ENCODE data around the gene RNASE4. TPM values are rescaled to one million over a fixed set of nuclear protein-coding genes. Genes with fewer than 3 reads are reported as not detected.

Gene RNASE4
- total RNA-seq, 1 experiment from 2014 or later, result not detected

DNA sequence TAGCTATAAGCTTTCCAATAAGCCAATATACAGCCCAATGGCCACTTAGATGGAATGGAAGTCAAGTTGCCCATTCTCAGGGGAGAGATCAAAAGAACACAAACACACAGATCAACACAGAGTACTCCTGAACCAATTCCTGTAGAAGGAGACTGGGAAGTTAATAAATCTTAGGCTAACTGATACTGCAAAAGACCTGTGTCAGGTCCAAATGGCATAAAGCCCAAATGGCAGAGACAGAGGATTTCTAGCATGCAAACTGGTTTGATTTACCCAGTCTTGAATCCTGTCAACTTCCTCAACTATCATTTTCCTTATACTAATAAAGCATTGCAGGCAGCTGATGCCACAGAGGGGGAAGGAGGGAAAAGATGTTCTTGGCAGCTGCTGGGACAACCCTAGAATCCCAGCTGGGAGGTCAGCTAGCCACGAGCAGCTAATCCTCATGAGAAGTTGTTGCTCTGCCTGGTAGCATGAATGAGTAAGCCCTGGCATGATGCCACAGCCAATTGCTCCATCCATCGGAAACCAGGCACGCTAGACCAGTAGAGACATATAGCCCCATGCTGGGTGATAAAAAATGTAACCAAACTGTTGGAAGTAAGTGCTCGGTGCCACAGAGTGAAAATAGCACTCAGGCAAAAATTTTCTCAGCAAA, 30.4 kb downstream of the RNASE4 start:
- no peak overlapping the region for H3K4ac ChIP-seq (ENCODE audit: low read depth, low read length)
- H3K9me3 ChIP-seq (ENCODE audit: control insufficient read depth, low read depth, low read length), result no peaks in the 10 kb centered on the region
- H4K5ac ChIP-seq (ENCODE audit: insufficient read length, low read depth, low read length), result no peak overlapping the region
- H3K56ac ChIP-seq (ENCODE audit: insufficient read length, low read depth, low read length), result no peak overlapping the region
- H3K18ac ChIP-seq (ENCODE audit: insufficient read length, low read depth, low read length), result no peak overlapping the region
- H3K4me1 ChIP-seq (ENCODE audit: insufficient read depth, low read length), result no peaks in the 10 kb centered on the region
- DNase-seq, result no peak
- Mint-ChIP-seq H3K4me1 (peaks cover 12 to 19% of the 10 kb centered on the region in 2 experiments), H3K27me3 (ENCODE audit: low read depth) (peaks cover 8% of the 10 kb centered on the region), H3K9me3 (no peaks in the 10 kb centered on the region), H3K27ac (no peak overlapping the region), H3K36me3 (ENCODE audit: insufficient read depth in 1 of 3, low read depth in 3 of 3) (peaks cover 0 to 3% (median 0%) of the 10 kb centered on the region in 3 experiments; a peak in 2 of 7 replicates), H3K4me3 (no peak overlapping the region)
- H2BK5ac ChIP-seq (ENCODE audit: insufficient read length, low read length), result no peak overlapping the region
- no peak overlapping the region for H3T11ph ChIP-seq (ENCODE audit: low read length)
- no peaks in the 10 kb centered on the region for H3K27me3 ChIP-seq (ENCODE audit: insufficient read depth, low read length)
- H3K23me2 ChIP-seq (ENCODE audit: insufficient read length, low read depth, low read length, poor library complexity, severe bottlenecking), result no peaks in the 10 kb centered on the region
- no peak overlapping the region for H4K91ac ChIP-seq (ENCODE audit: insufficient read length, low read depth, low read length)
- H2AFZ ChIP-seq (ENCODE audit: low read length), result no peak overlapping the region
- WGBS (ENCODE audit: extremely low coverage, insufficient read length, low lambda C conversion rate), result no CpG with 5 or more reads among the region's 4 CpGs
- H3K27ac ChIP-seq (ENCODE audit: insufficient read length, low read depth, low read length), result no peak overlapping the region
- no peaks in the 10 kb centered on the region for H3K79me1 ChIP-seq (ENCODE audit: insufficient read depth, low read depth, low read length, poor library complexity, severe bottlenecking)
- H3K4me2 ChIP-seq (ENCODE audit: insufficient read depth, insufficient read length, low read length), result no peak overlapping the region
- no peak overlapping the region for H2BK15ac ChIP-seq (ENCODE audit: low read depth, low read length)
- TF ChIP-seq, protein P1, sequence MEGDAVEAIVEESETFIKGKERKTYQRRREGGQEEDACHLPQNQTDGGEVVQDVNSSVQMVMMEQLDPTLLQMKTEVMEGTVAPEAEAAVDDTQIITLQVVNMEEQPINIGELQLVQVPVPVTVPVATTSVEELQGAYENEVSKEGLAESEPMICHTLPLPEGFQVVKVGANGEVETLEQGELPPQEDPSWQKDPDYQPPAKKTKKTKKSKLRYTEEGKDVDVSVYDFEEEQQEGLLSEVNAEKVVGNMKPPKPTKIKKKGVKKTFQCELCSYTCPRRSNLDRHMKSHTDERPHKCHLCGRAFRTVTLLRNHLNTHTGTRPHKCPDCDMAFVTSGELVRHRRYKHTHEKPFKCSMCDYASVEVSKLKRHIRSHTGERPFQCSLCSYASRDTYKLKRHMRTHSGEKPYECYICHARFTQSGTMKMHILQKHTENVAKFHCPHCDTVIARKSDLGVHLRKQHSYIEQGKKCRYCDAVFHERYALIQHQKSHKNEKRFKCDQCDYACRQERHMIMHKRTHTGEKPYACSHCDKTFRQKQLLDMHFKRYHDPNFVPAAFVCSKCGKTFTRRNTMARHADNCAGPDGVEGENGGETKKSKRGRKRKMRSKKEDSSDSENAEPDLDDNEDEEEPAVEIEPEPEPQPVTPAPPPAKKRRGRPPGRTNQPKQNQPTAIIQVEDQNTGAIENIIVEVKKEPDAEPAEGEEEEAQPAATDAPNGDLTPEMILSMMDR (conservative IDR thresholded peaks at IDR 0.05), result no peak
- no peak overlapping the region for H3K14ac ChIP-seq (ENCODE audit: insufficient read depth, low read length)
- H4K20me1 ChIP-seq (ENCODE audit: control insufficient read depth, insufficient read depth, insufficient read length), result no peaks in the 10 kb centered on the region
- H2BK20ac ChIP-seq (ENCODE audit: low read depth, low read length, poor library complexity, severe bottlenecking), result no peak overlapping the region
- H2BK12ac ChIP-seq (ENCODE audit: insufficient read length, low read depth, low read length), result no peak overlapping the region
- H3K9ac ChIP-seq (ENCODE audit: extremely low read depth, insufficient read length, low read length), result no peak overlapping the region
- H3K23ac ChIP-seq (ENCODE audit: insufficient read length, low read depth, low read length), result no peak overlapping the region
- H4K8ac ChIP-seq (replicated peaks; ENCODE audit: insufficient read length, low read depth, low read length), result no peak overlapping the region
- no peak overlapping the region for H2BK120ac ChIP-seq (ENCODE audit: low read depth, low read length, poor library complexity, severe bottlenecking)
- no peak overlapping the region for H2AK5ac ChIP-seq (ENCODE audit: insufficient read length, low read length)
- H3K79me2 ChIP-seq (ENCODE audit: insufficient read depth, low read length), result no peaks in the 10 kb centered on the region
